HEK293 (cell line): ENCODE results near the gene SMC6.

ENCODE experiments used
- CTCF ChIA-PET: fragments of 350-600 bp; formaldehyde crosslinking; extraction: SDS; loops from one replicate; lab custom pipeline; 2021; ENCODE audit warnings: antibody characterized with exemption; lab: Yijun Ruan, JAX
- POLR2A ChIA-PET: fragments of 300-600 bp; formaldehyde crosslinking; extraction: SDS; loops from one replicate; lab custom pipeline; 2020; ENCODE audit warnings: antibody characterized with exemption, inconsistent platforms; lab: Yijun Ruan, JAX
- H3K27ac ChIP-seq: fragments of 200-500 bp; sonication (Bioruptor generic); 2 replicates; pipeline ENCODE4 v1.5.1; 2014; ENCODE audit warnings: low read depth, low read length, control low read depth, inconsistent platforms; ENCODE audit errors: extremely low read depth
- H3K36me3 ChIP-seq, 2 experiments: fragments of 200-500 bp in 1 of 2; sonication (Bioruptor generic) in 1 of 2; 1 replicate in 1 of 2; 2 replicates in 1 of 2; pipeline ENCODE4 v1.5.1; 2014 to 2017; ENCODE audit warnings: inconsistent platforms in 2 of 2, low read length in 2 of 2; ENCODE audit not compliant: control insufficient read depth in 2 of 2, insufficient read depth in 1 of 2
- H3K4me1 ChIP-seq: fragments of 200-500 bp; sonication (Bioruptor generic); 2 replicates; pipeline ENCODE4 v1.5.1; 2014; ENCODE audit warnings: mild to moderate bottlenecking, low read length, inconsistent platforms; ENCODE audit not compliant: control insufficient read depth, insufficient read depth
- H3K4me3 ChIP-seq: 2 replicates; pipeline ENCODE4 v1.5.1; 2011; ENCODE audit warnings: low read depth, mild to moderate bottlenecking, control low read depth, low read length, moderate library complexity
- H3K9me3 ChIP-seq: fragments of 200-500 bp; sonication (Bioruptor generic); 2 replicates; pipeline ENCODE4 v1.5.1; 2014; ENCODE audit warnings: low read depth, low read length, inconsistent platforms; ENCODE audit not compliant: control insufficient read depth, insufficient read depth
- AEBP2 ChIP-seq: fragments of 450-650 bp; formaldehyde crosslinking; IDR thresholded peaks from 2 replicates; pipeline ENCODE4 v1.5.1; 2016; ENCODE audit warnings: missing biosample characterization, missing genetic modification characterization, borderline replicate concordance
- GLI2 ChIP-seq: fragments of 450-650 bp; formaldehyde crosslinking; IDR thresholded peaks from 2 replicates; pipeline ENCODE4; 2017; ENCODE audit warnings: missing biosample characterization, missing genetic modification characterization, low read depth, borderline replicate concordance
- KLF9 ChIP-seq: fragments of 450-650 bp; formaldehyde crosslinking; IDR thresholded peaks from 2 replicates; pipeline ENCODE4 v1.5.1; 2016; ENCODE audit warnings: missing biosample characterization, missing genetic modification characterization, low read depth
- MYNN ChIP-seq: fragments of 450-650 bp; formaldehyde crosslinking; IDR thresholded peaks from 2 replicates; pipeline ENCODE4 v1.5.1; 2016; ENCODE audit warnings: missing biosample characterization, missing genetic modification characterization, borderline replicate concordance
- OVOL3 ChIP-seq: fragments of 450-650 bp; formaldehyde crosslinking; IDR thresholded peaks from 2 replicates; pipeline ENCODE4 v1.5.1; 2016; ENCODE audit warnings: missing biosample characterization, missing genetic modification characterization
- ZBTB6 ChIP-seq: fragments of 450-650 bp; formaldehyde crosslinking; IDR thresholded peaks from 2 replicates; pipeline ENCODE4 v1.5.1; 2017; ENCODE audit warnings: missing biosample characterization, missing genetic modification characterization
- ZFP41 ChIP-seq: fragments of 450-650 bp; formaldehyde crosslinking; IDR thresholded peaks from 2 replicates; pipeline ENCODE4 v1.5.1; 2016; ENCODE audit warnings: missing biosample characterization, missing genetic modification characterization, borderline replicate concordance
- ZFP69B ChIP-seq: fragments of 450-650 bp; formaldehyde crosslinking; IDR thresholded peaks from 2 replicates; pipeline ENCODE4 v1.5.1; 2016; ENCODE audit warnings: missing biosample characterization, missing genetic modification characterization
- ZNF148 ChIP-seq: fragments of 450-650 bp; formaldehyde crosslinking; IDR thresholded peaks from 2 replicates; pipeline ENCODE4 v1.5.0; 2017; ENCODE audit warnings: missing biosample characterization, missing genetic modification characterization, borderline replicate concordance
- ZNF175 ChIP-seq: fragments of 450-650 bp; formaldehyde crosslinking; IDR thresholded peaks from 2 replicates; pipeline ENCODE4 v1.5.1; 2016; ENCODE audit warnings: missing biosample characterization, missing genetic modification characterization
- ZNF214 ChIP-seq: fragments of 450-650 bp; formaldehyde crosslinking; IDR thresholded peaks from 2 replicates; pipeline ENCODE4 v1.5.1; 2017; ENCODE audit warnings: missing biosample characterization, mild to moderate bottlenecking, missing genetic modification characterization, borderline replicate concordance
- ZNF221 ChIP-seq: fragments of 450-650 bp; formaldehyde crosslinking; IDR thresholded peaks from 2 replicates; pipeline ENCODE4 v1.5.1; 2017; ENCODE audit warnings: missing biosample characterization, missing genetic modification characterization, borderline replicate concordance
- ZNF335 ChIP-seq: fragments of 450-650 bp; formaldehyde crosslinking; conservative IDR thresholded peaks from 2 replicates; pipeline ENCODE4 v1.5.1; 2016; ENCODE audit warnings: missing biosample characterization, missing genetic modification characterization
- ZNF341 ChIP-seq: fragments of 450-650 bp; formaldehyde crosslinking; IDR thresholded peaks from 2 replicates; pipeline ENCODE4; 2016; ENCODE audit warnings: low read depth, missing biosample characterization, missing genetic modification characterization
- ZNF391 ChIP-seq: fragments of 450-650 bp; formaldehyde crosslinking; IDR thresholded peaks from 2 replicates; pipeline ENCODE4 v1.5.1; 2016; ENCODE audit warnings: low read depth, missing biosample characterization, missing genetic modification characterization, borderline replicate concordance
- ZNF398 ChIP-seq: fragments of 450-650 bp; formaldehyde crosslinking; IDR thresholded peaks from 2 replicates; pipeline ENCODE4 v1.5.1; 2017; ENCODE audit warnings: missing biosample characterization, missing genetic modification characterization
- ZNF48 ChIP-seq: fragments of 450-650 bp; formaldehyde crosslinking; IDR thresholded peaks from 2 replicates; pipeline ENCODE4 v1.5.1; 2016; ENCODE audit warnings: missing biosample characterization, missing genetic modification characterization
- ZNF561 ChIP-seq: fragments of 450-650 bp; IDR thresholded peaks from 2 replicates; pipeline ENCODE4 v1.5.1; 2018; ENCODE audit warnings: missing biosample characterization, missing genetic modification characterization, borderline replicate concordance
- ZNF843 ChIP-seq: fragments of 450-650 bp; formaldehyde crosslinking; IDR thresholded peaks from 2 replicates; pipeline ENCODE4 v1.5.1; 2016; ENCODE audit warnings: missing biosample characterization, missing genetic modification characterization
- TF ChIP-seq, protein P1 (sequence below): fragments of 450-650 bp; formaldehyde crosslinking; IDR thresholded peaks from 2 replicates; pipeline ENCODE4 v1.5.1; 2017; ENCODE audit warnings: missing biosample characterization, missing genetic modification characterization
- TF ChIP-seq, protein P2 (sequence below): fragments of 450-650 bp; formaldehyde crosslinking; IDR thresholded peaks from 2 replicates; pipeline ENCODE4 v1.5.1; 2016; ENCODE audit warnings: missing biosample characterization, missing genetic modification characterization
- TF ChIP-seq, protein P3 (sequence below): fragments of 450-650 bp; formaldehyde crosslinking; IDR thresholded peaks from 2 replicates; pipeline ENCODE4 v1.5.1; 2016; ENCODE audit warnings: missing biosample characterization, missing genetic modification characterization

Gene SMC6

DNA sequence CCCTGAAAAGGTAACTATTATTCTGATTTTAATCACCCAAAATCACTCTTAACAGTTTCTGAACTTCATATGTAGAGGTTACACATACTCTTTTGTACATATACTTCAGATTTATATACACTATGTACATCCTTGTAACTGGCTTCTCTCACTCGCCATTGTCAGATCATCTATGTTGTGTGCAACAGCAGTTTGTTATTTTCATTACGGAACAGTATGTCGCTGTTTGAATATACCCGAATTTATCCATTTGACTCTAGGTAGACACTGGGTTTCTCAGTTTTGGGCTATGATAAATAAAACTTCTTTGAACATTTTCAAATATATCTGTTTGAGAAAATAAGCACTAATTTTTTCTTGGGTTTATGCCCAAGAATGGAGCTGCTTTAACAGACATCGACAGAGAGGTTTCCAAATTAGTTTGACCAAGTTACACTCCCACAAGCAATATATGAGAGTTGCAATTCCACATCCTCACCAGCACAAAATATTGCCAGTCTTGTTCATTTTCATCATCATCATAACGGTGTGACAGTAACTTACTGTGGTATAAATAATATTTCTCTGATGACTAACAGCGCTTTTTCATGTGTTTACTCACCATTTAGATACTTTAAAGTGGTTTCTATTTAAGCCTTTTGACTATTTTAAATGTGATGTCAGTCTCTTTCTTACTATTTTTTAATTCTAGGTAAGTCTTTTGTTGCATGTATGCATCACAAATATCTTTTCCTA is 80.9 kb downstream of the SMC6 start:
- ChIA-PET CTCF (interaction anchor here (0.7 to 3.9 kb wide), 7 partner anchors 10 to 948 kb away, joined by 3 to 37 read pairs (median 9); no protein-coding TSS in a partner anchor), POLR2A (no interaction called here)
- no peak overlapping the region for H3K27ac ChIP-seq
- H3K4me1 ChIP-seq = no peaks in the 10 kb centered on the region
- no peaks in the 10 kb centered on the region for H3K9me3 ChIP-seq
- TF ChIP-seq ZNF391 = no peak
- no peak for TF ChIP-seq MYNN (tag by site-specific recombination)
- no peak for TF ChIP-seq ZBTB6 (tag by site-specific recombination)
- TF ChIP-seq, protein P1, sequence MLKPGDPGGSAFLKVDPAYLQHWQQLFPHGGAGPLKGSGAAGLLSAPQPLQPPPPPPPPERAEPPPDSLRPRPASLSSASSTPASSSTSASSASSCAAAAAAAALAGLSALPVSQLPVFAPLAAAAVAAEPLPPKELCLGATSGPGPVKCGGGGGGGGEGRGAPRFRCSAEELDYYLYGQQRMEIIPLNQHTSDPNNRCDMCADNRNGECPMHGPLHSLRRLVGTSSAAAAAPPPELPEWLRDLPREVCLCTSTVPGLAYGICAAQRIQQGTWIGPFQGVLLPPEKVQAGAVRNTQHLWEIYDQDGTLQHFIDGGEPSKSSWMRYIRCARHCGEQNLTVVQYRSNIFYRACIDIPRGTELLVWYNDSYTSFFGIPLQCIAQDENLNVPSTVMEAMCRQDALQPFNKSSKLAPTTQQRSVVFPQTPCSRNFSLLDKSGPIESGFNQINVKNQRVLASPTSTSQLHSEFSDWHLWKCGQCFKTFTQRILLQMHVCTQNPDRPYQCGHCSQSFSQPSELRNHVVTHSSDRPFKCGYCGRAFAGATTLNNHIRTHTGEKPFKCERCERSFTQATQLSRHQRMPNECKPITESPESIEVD (tag by site-specific recombination) = no peak
- no peak for TF ChIP-seq ZNF175 (tag by site-specific recombination)
- no peak for TF ChIP-seq ZNF341
- TF ChIP-seq, protein P2, sequence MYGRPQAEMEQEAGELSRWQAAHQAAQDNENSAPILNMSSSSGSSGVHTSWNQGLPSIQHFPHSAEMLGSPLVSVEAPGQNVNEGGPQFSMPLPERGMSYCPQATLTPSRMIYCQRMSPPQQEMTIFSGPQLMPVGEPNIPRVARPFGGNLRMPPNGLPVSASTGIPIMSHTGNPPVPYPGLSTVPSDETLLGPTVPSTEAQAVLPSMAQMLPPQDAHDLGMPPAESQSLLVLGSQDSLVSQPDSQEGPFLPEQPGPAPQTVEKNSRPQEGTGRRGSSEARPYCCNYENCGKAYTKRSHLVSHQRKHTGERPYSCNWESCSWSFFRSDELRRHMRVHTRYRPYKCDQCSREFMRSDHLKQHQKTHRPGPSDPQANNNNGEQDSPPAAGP (tag by site-specific recombination) = no peak
- TF ChIP-seq GLI2 = no peak
- no peak for TF ChIP-seq ZFP69B (tag by site-specific recombination)
- TF ChIP-seq, protein P3, sequence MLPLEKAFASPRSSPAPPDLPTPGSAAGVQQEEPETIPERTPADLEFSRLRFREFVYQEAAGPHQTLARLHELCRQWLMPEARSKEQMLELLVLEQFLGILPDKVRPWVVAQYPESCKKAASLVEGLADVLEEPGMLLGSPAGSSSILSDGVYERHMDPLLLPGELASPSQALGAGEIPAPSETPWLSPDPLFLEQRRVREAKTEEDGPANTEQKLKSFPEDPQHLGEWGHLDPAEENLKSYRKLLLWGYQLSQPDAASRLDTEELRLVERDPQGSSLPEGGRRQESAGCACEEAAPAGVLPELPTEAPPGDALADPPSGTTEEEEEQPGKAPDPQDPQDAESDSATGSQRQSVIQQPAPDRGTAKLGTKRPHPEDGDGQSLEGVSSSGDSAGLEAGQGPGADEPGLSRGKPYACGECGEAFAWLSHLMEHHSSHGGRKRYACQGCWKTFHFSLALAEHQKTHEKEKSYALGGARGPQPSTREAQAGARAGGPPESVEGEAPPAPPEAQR (tag by site-specific recombination) = no peak
- no peak for TF ChIP-seq ZNF398 (tag by site-specific recombination)
- no peak for TF ChIP-seq KLF9 (tag by site-specific recombination)
- no peak for TF ChIP-seq ZNF843 (tag by site-specific recombination)
- no peak for TF ChIP-seq AEBP2 (tag by site-specific recombination)
- no peak for TF ChIP-seq ZFP41
- TF ChIP-seq, all 188 proteins: peak for 0
- peaks cover 34 to 36% of the 10 kb centered on the region in 2 experiments for H3K36me3 ChIP-seq
- H3K4me3 ChIP-seq = no peak overlapping the region

DNA sequence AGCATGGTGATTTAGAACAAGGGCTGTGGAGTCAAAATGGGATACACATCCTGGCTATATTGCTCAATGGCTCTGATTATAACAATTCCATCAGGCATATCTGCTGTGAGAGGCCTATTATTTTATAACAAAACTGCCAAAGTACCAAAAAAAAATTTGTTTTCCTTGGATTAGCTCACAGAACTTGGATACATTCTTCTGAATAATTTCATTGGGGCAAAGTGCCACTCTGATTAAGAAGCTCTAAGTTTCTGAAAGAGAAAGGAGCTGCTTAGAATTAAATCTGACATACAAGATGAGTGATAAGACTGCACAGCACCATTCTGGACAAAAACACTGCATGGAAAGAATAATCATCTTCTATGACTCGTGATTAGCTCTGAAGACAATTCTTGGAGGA is 85.7 kb downstream of the SMC6 start:
- Histone ChIP-seq H3K27ac (no peak overlapping the region), H3K4me1 (no peaks in the 10 kb centered on the region), H3K36me3 (peaks cover 41 to 53% of the 10 kb centered on the region in 2 experiments), H3K9me3 (no peaks in the 10 kb centered on the region), H3K4me3 (no peak overlapping the region)
- CTCF ChIA-PET = interaction anchor here (0.6 to 5.2 kb wide), 3 partner anchors 18 to 184 kb away, joined by 3 to 43 read pairs (median 4); no protein-coding TSS in a partner anchor
- POLR2A ChIA-PET = no interaction called here
- no peak for TF ChIP-seq ZNF214 (tag by site-specific recombination)
- TF ChIP-seq ZNF561 (tag by site-specific recombination) = no peak
- no peak for TF ChIP-seq ZNF148 (tag by site-specific recombination)
- no peak for TF ChIP-seq OVOL3
- TF ChIP-seq ZNF335 = no peak
- no peak for TF ChIP-seq ZNF221
- TF ChIP-seq ZNF48 (tag by site-specific recombination) = no peak
